Suprapubic skin (tissue), 3 donors: ENCODE data around the gene NID2.

Source experiments
- EP300 ChIP-seq: sonication (generic); formaldehyde crosslinking; IDR thresholded peaks from one replicate; pipeline ENCODE4 v1.6.1; 2017; ENCODE audit warnings: antibody characterized with exemption
- POLR2A ChIP-seq, 2 donors: fragments of 450-650 bp; IDR thresholded peaks; one replicate each; pipeline ENCODE4 v1.6.1; 2017; ENCODE audit warnings: antibody characterized with exemption in 2 of 2, mild to moderate bottlenecking in 2 of 2, moderate library complexity in 2 of 2
- TF ChIP-seq, protein P1 (sequence below), 2 donors: fragments of 200-600 bp in 1 of 2; fragments of 450-650 bp in 1 of 2; sonication (generic) in 1 of 2; IDR thresholded peaks; one replicate each; pipeline ENCODE4 v1.5.1; 2016 to 2019; ENCODE audit warnings: antibody characterized with exemption in 2 of 2, mild to moderate bottlenecking in 1 of 2, moderate library complexity in 1 of 2

- TF ChIP-seq, protein P1, sequence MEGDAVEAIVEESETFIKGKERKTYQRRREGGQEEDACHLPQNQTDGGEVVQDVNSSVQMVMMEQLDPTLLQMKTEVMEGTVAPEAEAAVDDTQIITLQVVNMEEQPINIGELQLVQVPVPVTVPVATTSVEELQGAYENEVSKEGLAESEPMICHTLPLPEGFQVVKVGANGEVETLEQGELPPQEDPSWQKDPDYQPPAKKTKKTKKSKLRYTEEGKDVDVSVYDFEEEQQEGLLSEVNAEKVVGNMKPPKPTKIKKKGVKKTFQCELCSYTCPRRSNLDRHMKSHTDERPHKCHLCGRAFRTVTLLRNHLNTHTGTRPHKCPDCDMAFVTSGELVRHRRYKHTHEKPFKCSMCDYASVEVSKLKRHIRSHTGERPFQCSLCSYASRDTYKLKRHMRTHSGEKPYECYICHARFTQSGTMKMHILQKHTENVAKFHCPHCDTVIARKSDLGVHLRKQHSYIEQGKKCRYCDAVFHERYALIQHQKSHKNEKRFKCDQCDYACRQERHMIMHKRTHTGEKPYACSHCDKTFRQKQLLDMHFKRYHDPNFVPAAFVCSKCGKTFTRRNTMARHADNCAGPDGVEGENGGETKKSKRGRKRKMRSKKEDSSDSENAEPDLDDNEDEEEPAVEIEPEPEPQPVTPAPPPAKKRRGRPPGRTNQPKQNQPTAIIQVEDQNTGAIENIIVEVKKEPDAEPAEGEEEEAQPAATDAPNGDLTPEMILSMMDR (IDR thresholded peaks at IDR 0.05) = no peak
- TF ChIP-seq POLR2A (IDR thresholded peaks at IDR 0.05) (no peak), EP300 (no peak)
Observed at GRCh38 chr14:52071675-52072074, 2.8 kb upstream of the NID2 start.
